ENCODE measurements around the gene DNAJC16.

The DNAJC16 gene

DNA sequence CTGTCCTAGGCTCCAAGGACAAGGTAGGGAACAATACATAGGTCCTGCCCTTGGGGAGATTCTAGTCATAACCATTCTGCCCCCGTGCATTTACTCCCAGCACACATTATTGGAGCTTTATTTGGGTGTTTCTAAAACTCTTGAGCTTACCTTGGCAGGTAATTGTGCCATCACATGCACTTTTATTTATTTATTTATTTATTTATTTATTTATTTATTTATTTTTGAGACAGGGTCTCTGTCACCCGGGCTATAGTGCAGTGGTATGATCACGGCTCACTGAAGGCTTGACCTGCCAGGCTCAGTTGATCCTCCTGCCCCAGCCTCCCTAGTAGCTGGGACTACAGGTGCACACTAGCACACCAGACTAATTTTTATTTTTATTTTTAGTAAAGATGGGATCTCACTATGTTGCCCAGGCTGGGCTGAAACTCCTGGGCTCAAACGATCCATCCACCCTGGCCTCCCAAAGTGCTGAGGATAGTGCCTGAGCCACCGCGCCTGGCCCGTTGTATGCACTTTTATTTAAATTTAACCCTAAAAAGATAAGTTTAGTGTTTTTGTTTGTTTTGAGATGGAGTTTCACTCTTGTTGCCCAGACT, 49.0 kb downstream of the DNAJC16 start:
- no peak overlapping the region for H3K4me3 ChIP-seq (ENCODE audit: low read depth, low read length)
- DNase-seq (ENCODE audit: low read depth), result no peak
- no peak for TF ChIP-seq CTCF (IDR thresholded peaks at IDR 0.05; ENCODE audit: low read depth, low read length, missing control alignments)

DNA sequence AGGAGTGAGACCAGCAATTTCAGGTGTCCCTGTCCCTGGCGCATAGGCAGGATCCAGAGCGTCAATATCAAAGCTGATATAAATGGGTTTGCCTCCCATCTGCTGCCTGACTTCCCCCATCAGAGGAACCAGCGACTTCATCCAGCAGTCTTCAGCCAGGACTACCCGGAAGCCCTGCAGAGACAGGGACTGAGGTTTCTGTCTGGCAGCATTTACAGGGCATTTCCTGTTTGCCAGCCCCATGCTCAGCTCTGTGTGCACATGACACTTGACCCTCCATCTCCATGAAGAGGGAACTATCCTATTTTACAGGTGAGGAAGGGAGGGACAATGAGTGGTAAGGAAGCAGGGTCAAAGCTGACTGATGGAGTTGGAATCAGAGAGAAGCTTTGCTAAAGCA, 51.0 kb downstream of the DNAJC16 start:
- H3K4me3 ChIP-seq (ENCODE audit: low read depth, low read length), result no peak overlapping the region
- no peak for TF ChIP-seq CTCF (IDR thresholded peaks at IDR 0.05; ENCODE audit: low read depth, low read length, missing control alignments)
- no peak for DNase-seq (ENCODE audit: low read depth)

- TF ChIP-seq CTCF (IDR thresholded peaks at IDR 0.05; ENCODE audit: low read depth, low read length, missing control alignments), result no peak
- peak; percentile 49 for DNase-seq (ENCODE audit: low read depth)
- no peak overlapping the region for H3K4me3 ChIP-seq (ENCODE audit: low read depth, low read length)
Measured at GRCh38 chr1:15578921-15579682, 52.5 kb downstream of the DNAJC16 start.

- no peak for TF ChIP-seq CTCF (IDR thresholded peaks at IDR 0.05; ENCODE audit: low read depth, low read length, missing control alignments)
- no peak overlapping the region for H3K4me3 ChIP-seq (ENCODE audit: low read depth, low read length)
- DNase-seq (ENCODE audit: low read depth), result no peak
Measured at GRCh38 chr1:15579683-15580047, 53.0 kb downstream of the DNAJC16 start.

GRCh38 chr1:15583016-15583706, 56.5 kb downstream of the DNAJC16 start:
- no peak for DNase-seq (ENCODE audit: low read depth)
- H3K4me3 ChIP-seq (ENCODE audit: low read depth, low read length), result no peak overlapping the region
- TF ChIP-seq CTCF (IDR thresholded peaks at IDR 0.05; ENCODE audit: low read depth, low read length, missing control alignments), result no peak

- no peak for DNase-seq (ENCODE audit: low read depth)
- TF ChIP-seq CTCF (IDR thresholded peaks at IDR 0.05; ENCODE audit: low read depth, low read length, missing control alignments), result peak; percentile 49
- H3K4me3 ChIP-seq (ENCODE audit: low read depth, low read length), result peak within 1 kb of the TSS; percentile 62
Measured at GRCh38 chr1:15584489-15585363, 58.1 kb downstream of the DNAJC16 start, which contains the start of gene AGMAT. Gene AGMAT (minus strand): TSS chr1:15585051. CDS start chr1:15584967, 84 bp downstream.

Measured in GM12864 (cell line).